HFF-Myc (cell line): ENCODE data around the gene TET3.

Experiments used
- DNase-seq: peaks from one replicate; pipeline ENCODE4 v3.0.0-alpha.2; 2011; ENCODE audit warnings: low read depth; ENCODE audit errors: extremely low read depth
- H3K4me3 ChIP-seq: replicated peaks from 2 replicates; pipeline ENCODE4 v1.5.1; 2011; ENCODE audit warnings: low read depth, mild to moderate bottlenecking, control low read depth, low read length
- TF ChIP-seq, protein P1 (sequence below): IDR thresholded peaks from 2 replicates; pipeline ENCODE4 v1.5.1; 2012; ENCODE audit warnings: mild to moderate bottlenecking, low read depth, low read length, control low read depth; ENCODE audit errors: missing control alignments

The TET3 gene

DNA sequence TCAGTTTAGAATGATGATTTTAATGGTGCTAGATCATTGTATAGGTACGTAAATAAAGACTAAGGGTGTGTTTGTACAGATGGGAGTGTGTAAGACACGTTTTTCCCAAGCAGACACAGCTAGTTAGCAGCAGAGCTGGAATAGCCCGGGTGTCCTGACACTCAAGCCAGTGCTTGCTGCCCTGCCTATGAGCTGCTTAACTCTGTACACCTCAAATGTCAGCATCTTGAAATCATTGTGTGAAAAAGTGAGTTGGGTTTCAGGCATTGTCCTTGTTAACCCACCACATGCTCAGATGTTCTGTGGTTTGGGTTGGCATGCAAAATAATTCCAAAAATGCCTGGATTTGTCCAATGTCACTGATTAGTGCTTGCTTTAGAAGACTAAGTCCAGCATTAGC, 13.0 kb upstream of the TET3 start:
- no peak for DNase-seq
- H3K4me3 ChIP-seq = no peak overlapping the region
- TF ChIP-seq, protein P1, sequence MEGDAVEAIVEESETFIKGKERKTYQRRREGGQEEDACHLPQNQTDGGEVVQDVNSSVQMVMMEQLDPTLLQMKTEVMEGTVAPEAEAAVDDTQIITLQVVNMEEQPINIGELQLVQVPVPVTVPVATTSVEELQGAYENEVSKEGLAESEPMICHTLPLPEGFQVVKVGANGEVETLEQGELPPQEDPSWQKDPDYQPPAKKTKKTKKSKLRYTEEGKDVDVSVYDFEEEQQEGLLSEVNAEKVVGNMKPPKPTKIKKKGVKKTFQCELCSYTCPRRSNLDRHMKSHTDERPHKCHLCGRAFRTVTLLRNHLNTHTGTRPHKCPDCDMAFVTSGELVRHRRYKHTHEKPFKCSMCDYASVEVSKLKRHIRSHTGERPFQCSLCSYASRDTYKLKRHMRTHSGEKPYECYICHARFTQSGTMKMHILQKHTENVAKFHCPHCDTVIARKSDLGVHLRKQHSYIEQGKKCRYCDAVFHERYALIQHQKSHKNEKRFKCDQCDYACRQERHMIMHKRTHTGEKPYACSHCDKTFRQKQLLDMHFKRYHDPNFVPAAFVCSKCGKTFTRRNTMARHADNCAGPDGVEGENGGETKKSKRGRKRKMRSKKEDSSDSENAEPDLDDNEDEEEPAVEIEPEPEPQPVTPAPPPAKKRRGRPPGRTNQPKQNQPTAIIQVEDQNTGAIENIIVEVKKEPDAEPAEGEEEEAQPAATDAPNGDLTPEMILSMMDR = no peak

DNA sequence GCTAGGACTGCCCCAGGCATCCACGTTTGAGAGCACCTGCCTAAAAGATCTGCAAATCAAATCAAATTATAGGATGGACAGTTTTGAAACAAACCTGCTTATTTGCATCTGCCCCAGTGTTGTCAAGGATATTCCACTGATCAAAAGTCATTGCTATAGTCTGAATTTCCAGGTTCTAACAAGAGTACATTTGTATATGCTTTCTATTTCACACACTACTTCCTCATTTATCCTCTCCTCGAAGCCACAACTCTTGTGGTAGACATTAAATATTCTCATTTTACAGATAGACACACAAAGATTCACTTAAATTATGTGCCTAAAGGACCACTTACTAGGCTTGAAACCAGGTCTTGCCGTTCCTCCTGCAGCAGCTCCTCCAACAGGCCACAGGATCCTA, 11.9 kb upstream of the TET3 start:
- no peak for DNase-seq
- TF ChIP-seq, protein P1 = no peak

DNA sequence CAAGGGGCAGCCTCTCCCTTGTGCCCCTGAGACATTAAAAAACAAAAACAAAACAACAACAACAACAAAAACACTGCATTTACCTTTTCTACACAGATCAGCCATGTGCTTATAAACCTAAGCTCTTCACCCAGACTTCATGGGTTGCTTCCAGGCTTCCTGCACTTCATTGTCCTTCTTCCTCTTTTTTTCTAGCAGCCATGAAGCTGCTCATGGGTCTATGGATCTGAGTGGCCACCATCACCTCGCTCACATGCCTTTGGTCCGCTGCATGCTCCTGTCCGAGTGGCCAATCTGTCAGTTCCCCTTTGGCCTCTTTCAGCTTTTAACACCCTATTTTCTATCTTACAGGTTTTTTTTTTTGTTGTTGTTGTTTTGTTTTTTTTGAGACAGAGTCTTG, 9.0 kb upstream of the TET3 start:
- no peak for DNase-seq
- H3K4me3 ChIP-seq = no peak overlapping the region
- TF ChIP-seq, protein P1 = no peak

More for the DNA sequence above, 11.9 kb upstream of the TET3 start:
- H3K4me3 ChIP-seq = no peak overlapping the region

DNA sequence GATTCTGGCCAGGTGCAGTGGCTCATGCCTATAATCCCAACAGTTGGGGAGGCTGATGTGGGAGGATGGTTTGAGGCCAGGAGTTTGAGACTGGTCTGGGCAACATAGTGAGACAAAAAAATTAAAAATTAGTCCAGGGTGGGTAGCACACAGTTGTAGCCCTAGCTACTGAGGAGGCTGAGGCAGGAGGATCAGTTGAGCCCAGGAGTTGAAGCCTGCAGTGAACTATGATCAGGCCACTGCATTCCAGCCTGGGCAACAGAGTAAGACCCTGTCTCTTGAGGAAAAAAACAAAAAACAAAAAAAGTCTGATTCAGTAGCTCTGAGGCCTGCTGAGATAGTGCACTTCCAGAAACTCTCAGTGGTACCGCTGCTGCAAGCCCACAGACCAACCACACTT, 7.9 kb upstream of the TET3 start:
- no peak for DNase-seq
- H3K4me3 ChIP-seq = no peak overlapping the region
- TF ChIP-seq, protein P1 = no peak

DNA sequence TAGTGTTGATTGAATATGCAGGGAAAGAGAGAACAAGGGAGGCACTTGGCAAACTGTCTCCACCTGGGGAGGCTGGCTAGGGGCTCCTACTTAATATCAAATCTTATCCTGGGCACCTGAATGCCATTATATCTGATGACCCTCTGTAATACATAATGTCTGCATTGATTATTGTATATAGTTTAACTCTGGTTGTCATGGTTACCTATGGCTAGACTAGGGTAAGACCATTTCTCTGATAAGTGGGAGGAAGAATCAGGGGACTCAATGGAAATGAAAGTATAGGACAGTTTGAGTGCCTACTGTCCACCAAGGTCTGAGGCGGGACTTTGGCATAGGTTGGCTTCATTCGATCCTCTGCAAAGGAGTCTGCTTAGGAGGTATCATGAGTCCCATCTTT, 7.2 kb upstream of the TET3 start:
- TF ChIP-seq, protein P1 = no peak
- DNase-seq = no peak
- H3K4me3 ChIP-seq = no peak overlapping the region

DNA sequence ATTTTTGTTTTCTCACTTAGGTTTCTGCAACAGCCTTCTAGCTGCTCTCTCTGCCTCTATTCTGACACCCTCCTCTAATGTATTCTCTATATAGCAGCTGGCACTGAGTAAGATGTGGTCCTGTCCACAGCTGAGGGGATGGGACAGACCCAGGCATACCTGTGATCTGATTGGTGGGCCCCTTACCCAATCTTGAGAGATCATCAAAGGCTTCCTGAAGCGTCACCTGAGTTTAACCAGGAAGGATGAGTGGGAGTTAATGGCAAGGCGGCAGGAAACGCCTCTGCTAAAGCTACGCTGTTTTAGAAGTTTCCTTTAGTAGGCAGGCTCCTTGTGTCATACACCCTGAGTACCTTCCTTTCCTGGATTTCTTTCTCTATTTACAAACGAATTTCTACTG, 5.7 kb upstream of the TET3 start:
- TF ChIP-seq, protein P1 = no peak

DNA sequence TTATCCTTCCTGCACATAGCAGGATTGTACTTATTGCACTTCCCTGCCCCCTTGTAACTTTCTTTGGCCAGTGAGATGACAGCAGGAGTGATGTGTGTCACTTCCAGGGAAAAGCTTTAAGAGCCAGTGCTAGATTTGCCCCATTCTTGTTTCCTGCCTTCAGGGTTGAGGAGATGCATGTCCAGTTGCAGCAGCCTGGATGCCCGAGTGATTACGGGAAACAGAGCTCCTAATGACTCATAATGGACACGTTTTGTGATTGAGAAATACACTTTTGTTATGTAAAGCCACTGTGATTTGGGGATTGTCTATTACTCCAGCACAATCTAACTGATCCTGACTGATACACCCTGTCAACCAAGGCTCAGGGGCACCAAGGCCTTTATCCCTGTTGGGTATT, 5.0 kb upstream of the TET3 start:
- no peak for DNase-seq
- no peak overlapping the region for H3K4me3 ChIP-seq
- TF ChIP-seq, protein P1 = no peak

More for the DNA sequence above, 5.7 kb upstream of the TET3 start:
- no peak for DNase-seq
- H3K4me3 ChIP-seq = no peak overlapping the region
